Stimulated activated naive CD4-positive, alpha-beta T cell (primary cell): Measurements from ENCODE around the gene EOGT.

Experiments
- DNase-seq, 6 experiments: peaks; one replicate each; lab custom pipeline; 2025; lab: John Stamatoyannopoulos, UW

EOGT gene

DNA sequence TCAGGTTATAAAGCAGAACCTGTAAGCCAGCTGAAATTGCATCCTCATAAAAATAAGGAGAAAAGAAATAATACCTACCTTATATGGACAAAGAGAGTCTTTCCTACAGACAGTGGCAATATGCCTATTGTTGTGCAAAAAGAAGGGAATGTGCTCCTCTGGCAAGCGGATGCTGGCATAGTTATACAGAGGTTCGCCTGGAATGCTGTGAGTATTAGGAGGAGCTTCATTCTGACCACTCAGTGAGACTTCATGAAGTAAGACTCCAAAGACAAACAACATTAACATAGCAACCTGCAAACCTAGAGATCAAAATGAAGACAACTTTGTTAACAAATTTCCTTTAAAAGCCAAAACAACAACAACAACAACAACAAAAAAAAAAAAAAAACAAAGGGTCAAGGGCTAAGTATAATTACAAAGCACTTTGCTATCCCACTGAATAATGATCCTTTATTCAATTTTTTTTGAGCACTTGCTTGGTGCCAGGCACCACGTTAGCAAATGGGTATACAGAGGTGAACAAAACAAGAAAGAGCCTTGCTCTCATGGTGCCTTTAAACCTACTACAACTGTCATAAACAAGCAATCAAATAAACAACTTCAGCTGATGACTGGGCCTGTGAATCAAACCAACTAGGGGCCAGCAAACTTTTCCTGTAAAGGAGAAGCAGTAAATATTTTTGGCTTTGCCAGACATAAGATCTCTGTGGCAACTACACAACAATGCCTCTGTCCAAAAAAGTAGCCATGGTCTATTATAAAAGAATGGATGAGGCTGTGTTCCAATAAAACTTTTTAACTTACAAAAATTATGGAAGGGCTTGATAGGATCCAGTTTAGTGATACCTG, 3.7 kb downstream of the EOGT start:
- DNase-seq: no peak

GRCh38 chr3:69008980-69009379, 4.5 kb downstream of the EOGT start:
- DNase-seq: no peak

DNA sequence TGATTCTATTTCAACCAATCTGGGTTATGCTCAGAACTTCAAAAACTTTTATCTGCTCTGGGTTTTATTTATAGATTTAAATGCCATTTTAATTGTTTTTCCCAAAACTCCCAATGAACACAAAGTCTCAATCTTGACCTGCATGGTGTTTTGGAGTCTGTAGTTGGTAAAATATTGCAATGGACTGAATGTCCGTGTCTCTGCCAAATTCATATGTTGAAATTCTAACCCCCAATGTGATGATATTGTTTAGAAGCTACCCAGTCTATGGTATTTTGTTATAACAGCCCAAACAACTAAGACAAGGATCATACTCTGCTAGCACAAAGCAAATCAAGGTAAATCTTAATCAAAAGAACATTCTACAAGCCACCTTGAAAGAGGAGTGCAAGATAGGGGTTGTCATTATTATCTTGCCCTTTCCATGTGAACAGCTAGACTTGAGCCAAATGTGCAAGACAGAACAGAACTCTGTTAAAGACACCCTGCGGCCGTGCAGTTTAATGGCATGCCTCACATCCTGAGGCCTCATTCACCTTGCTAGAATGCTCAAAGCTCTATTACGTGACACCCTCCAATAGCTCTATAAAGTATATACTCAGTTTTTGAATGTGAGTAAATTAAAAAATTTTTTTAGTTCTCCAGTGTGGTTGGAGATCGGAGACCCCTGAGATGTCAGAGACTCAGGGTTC, 7.5 kb downstream of the EOGT start:
- no peak for DNase-seq

DNA sequence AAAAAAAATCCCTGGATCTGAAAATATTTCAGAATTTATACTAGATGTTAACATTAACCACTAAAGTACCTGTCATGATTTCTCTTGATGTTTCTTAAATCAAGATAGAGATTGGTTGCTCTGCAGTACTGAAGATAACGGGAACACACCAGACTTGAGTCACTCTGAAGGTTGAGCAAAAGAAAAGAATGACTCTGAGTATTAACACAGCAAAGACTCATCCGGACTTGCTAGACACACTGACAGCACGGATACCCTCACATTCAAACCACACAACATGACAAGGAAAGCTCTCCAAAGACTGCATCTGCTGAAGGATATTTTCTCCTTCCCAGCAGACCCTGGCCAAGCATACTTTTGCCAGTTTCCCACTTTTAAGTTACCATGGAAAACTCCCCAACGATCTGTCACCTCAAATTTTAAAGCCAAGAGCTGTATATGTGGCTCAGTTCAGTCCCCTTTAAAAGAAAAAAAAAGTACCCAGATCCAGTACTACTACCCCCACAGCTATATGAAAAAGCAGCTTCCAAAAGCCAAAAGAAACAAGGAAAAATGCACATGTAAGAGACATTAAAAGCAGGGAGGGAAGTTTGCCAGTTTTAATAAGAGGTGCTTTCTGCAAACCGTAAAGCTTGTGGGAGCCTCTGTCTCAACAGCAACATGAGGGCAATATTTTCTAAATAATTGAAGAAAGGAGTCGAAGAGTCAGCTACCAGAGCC, 8.3 kb downstream of the EOGT start:
- no peak for DNase-seq

DNA sequence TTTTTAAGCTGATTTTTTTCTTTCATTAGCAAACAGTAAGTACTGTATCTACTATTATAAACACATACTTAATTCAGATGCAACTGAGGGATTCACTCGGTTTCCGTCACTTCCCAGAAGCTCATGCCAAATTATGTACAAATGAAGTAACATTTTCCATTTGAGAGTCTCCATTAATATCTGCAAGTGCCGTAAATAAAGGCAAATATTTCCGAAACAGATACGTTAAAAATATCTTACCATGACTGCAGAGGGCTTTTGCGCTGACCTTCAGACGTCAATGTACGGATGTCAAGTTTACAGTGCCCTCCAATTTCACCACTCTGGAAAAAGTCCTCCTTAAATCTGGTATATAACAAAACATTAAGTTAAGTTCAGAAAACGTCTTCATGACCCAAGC, 9.3 kb downstream of the EOGT start:
- DNase-seq: no peak

- no peak for DNase-seq
These were observed 13.9 kb downstream of the EOGT start for GRCh38 chr3:68999605-69000004.

- DNase-seq: no peak
These were observed 14.3 kb downstream of the EOGT start for GRCh38 chr3:68999158-68999557.

DNA sequence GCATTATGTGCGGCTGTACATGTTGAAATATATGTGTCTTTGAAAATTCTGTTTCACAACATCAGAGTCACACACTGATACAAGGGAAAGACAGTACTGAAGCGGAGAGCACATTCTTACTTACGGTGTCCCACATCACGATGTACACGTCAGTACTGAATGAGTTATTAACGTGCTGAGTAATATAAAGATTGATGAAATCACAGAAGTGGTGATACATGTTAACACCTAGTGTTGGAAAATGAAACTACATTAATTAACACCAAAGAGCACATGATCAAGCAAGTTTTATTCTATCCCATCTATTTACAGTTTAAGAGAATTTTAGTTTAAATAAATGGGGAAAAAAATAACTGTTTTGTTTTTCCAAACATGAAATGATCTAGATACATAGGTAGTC, 15.6 kb downstream of the EOGT start:
- no peak for DNase-seq

DNA sequence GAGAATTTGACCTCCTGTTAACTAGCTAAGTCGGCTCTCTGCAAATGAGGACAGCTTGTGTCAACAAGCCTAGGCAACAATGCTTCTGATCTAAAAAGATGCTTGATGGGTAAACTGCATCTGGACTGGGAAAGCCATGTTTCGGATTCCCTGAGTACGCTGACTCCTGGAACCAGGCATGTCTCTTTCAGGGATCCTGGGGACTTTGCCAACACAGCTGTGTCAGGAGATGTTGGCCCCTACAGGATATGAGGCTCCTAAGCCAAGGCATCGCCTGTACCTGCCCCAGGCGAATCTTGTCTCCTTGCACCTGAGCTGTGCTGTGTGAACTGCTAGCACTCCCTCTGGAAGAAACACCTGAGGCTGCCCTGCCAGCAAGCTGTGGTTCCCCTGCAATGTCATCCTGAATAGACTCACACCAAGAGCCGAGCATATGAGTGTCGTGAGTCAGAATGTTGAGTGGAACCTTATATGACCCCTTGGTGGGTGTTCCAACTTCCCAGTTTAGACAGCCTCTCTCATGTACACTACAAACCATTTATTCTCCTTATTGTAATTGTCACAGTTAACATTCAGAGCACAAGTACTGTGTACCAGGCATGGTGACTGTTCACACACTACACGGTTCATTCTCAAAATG, 17.0 kb downstream of the EOGT start:
- DNase-seq: no peak

DNA sequence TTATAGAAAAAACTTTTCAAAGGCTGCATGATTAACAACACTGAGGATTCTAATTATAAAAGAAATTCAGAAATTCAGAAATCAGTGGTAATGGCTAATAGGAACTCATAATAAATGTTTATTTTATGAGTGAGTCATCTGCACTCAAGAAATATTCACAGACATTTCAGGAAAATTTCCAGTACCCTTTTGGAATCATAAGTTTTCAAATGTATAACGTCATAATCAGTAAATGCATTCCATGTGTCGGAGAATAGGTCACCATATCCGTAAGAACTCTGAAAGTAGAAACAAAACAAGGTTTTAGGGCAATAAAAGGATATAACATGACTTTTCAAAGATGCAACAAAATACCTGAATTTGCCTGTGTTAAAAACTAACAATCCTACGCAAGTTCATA, 24.7 kb downstream of the EOGT start:
- no peak for DNase-seq

- DNase-seq: no peak
These were observed 26.2 kb downstream of the EOGT start for GRCh38 chr3:68987322-68987721.

DNA sequence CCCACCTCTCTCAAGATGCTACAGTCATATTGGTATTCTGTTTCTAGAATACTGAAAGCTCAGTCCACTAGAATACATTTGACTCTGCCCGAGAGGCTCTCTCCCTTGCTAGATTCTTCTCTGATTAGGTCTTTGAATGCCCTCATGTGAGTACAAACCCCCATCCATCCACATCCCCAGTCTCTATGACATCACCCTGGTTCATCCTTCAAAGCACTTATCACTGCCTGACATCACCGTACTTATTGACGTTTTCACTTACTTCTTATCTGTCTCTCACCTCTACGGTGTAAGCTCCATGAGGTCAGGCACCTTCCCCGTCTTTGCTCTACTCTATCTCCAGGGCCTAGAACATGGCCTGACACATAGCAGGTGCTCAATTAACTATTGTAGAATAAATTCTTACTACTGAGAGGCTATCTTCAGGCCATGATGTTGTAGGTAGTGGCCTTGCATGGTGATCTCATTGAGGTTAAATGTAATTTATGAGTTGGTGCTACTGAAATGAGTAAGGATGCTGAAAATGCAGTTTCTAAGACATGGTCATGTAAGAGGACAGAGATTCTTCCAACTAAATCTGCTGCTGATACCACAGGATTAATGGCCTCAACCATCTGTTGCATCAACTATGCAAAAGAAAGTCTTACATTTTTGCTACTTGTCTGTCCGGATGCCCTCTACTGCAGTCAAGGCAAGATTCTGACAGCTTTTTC, 26.8 kb downstream of the EOGT start:
- no peak for DNase-seq

GRCh38 chr3:68985146-68985790, 28.2 kb downstream of the EOGT start:
- no peak for DNase-seq

DNA sequence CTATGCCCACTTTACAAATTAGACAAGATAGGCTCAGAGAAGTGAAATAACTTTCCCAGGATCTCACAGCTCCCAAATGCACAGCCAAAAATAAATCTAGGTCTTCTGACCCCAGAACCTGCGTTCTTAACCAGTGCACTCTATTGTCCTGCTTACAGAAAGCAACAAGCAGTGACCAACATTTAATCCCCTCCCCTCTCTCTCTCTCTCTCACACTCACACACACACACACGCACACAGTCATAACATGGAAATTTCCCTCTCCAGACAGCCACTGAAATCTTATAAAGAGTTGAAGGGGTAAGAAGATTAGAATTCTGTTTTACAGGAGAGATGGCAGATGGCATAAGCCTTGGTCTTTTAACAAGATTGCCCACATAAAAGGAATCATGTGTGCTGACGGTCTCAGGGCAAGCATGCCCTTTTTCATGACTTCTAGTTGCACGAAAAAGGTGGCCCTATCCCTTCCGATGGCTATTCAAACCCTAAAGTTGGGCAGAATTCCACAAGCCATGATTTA, 29.4 kb downstream of the EOGT start:
- no peak for DNase-seq

GRCh38 chr3:68977486-68978167, 35.9 kb downstream of the EOGT start:
- no peak for DNase-seq

DNA sequence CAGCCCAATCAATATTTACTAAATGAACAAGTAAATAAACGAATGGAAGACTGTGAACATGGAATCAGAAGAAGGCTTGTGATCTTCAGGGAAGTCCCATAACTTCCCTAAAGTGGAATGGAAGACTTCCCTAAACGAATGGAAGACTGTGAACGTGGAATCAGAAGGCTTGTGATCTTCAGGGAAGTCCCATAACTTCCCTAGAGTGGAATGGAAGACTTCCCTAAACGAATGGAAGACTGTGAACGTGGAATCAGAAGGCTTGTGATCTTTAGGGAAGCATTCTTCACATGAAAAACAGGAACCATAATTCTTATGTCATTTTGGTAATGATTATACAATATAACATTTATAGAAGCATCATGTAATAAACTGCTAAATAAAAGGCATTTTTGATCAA, 38.8 kb downstream of the EOGT start:
- no peak for DNase-seq

DNA sequence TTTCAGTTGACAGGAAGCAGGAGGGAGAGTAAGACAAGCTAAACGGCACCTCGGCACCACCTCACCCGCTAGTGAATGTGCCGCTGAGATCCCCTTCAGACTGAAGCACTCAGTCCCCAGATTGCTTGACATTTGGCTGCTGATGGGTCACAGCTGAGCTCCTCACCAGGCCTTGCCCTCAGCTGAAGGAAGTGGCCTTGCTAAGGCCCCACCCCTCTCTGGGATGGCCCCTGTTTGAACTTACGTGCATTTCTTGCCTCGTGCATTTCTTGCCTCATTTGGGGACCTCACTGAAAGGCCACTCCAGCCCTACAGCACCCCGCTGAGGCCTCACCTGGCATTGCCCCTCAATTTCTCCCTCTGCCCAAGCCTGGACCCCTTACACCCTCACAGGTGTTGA, 39.8 kb downstream of the EOGT start:
- DNase-seq: no peak

DNA sequence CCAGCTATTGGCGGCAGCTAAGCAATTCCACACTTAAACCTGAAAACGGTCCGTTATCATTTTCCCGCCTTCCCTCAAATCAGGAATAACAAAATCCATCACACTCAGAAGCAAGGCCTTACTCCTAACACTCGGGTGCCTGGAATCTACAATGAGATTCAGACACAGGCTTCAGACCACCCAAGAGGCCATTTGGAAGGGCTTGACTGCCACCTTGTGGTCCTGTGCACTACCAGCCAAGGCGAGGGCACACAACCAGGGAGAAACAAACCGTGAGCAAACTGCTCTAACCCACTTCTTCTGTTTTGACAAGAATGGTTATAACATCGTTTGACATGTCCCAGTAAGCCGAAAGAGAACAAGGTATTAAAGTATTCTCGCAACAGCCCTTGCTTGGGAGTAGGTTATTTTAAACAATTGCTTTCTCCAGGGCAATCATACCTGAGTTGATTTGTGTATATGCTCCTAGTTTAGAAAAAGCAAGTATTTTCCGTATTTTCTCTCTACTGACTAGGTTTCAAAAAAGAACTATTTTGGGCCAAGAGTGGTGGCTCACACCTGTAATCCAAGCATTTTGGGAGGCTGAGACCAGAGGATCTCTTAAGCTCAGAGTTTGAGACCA, 41.0 kb downstream of the EOGT start:
- peak in 3 of 6 experiments; percentile 1 to 8 (median 1) for DNase-seq

DNA sequence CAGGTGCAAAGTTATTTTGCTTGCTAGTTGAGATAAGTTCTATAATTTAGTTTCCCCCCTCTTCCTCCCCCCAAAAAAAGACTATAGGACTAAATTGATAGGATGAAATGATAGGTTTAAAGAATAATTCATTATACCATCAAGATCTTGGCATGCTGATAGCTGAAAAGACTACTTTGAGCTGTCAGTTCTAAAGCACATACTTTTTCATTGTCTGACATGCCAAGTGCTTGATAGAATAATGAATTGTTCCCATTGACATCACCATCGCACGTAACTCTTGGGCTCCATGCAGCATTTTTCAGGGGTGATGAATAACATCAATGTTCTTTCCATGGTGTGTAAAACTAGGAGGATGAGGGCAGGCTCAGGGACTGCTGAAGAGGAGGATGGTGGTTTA, 48.8 kb downstream of the EOGT start:
- no peak for DNase-seq

GRCh38 chr3:68963891-68964290, 49.6 kb downstream of the EOGT start:
- DNase-seq: no peak
